HFF-Myc (cell line): ENCODE data around the gene MFSD6.

Source experiments
- DNase-seq: peaks from one replicate; pipeline ENCODE4 v3.0.0-alpha.2; 2011; ENCODE audit warnings: low read depth; ENCODE audit errors: extremely low read depth
- H3K4me3 ChIP-seq: replicated peaks from 2 replicates; pipeline ENCODE4 v1.5.1; 2011; ENCODE audit warnings: low read depth, mild to moderate bottlenecking, control low read depth, low read length
- TF ChIP-seq, protein P1 (sequence below): IDR thresholded peaks from 2 replicates; pipeline ENCODE4 v1.5.1; 2012; ENCODE audit warnings: mild to moderate bottlenecking, low read depth, low read length, control low read depth; ENCODE audit errors: missing control alignments

Gene MFSD6

DNA sequence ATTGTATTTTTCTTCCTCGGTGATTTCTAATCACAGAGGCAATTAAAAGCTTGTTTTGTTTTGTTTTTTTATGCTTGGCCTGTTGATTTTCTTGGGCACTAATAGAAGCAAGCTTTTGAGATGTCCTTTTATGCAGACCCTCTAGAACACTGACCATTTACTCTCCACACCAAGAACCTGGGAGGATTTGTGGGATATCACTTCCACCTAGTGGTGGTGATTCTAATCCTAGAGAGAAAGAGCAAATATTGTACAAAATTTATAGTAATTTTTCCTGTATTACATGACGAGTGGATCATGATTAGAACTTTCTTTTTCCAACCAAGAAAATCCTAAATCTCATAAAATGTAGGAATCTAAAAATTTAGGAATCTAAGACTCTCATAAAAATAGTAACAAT, 102.9 kb downstream of the MFSD6 start:
- no peak for DNase-seq
- TF ChIP-seq, protein P1, sequence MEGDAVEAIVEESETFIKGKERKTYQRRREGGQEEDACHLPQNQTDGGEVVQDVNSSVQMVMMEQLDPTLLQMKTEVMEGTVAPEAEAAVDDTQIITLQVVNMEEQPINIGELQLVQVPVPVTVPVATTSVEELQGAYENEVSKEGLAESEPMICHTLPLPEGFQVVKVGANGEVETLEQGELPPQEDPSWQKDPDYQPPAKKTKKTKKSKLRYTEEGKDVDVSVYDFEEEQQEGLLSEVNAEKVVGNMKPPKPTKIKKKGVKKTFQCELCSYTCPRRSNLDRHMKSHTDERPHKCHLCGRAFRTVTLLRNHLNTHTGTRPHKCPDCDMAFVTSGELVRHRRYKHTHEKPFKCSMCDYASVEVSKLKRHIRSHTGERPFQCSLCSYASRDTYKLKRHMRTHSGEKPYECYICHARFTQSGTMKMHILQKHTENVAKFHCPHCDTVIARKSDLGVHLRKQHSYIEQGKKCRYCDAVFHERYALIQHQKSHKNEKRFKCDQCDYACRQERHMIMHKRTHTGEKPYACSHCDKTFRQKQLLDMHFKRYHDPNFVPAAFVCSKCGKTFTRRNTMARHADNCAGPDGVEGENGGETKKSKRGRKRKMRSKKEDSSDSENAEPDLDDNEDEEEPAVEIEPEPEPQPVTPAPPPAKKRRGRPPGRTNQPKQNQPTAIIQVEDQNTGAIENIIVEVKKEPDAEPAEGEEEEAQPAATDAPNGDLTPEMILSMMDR = peak; percentile 33

GRCh38 chr2:190512539-190513095, 104.5 kb downstream of the MFSD6 start:
- H3K4me3 ChIP-seq = no peak overlapping the region
- no peak for DNase-seq
- TF ChIP-seq, protein P1 = no peak

More for the DNA sequence above, 102.9 kb downstream of the MFSD6 start:
- H3K4me3 ChIP-seq = no peak overlapping the region

- no peak overlapping the region for H3K4me3 ChIP-seq
- no peak for DNase-seq
- TF ChIP-seq, protein P1 = no peak
These were observed 105.7 kb downstream of the MFSD6 start for GRCh38 chr2:190513877-190514276.

GRCh38 chr2:190514676-190515075, 106.5 kb downstream of the MFSD6 start:
- no peak for DNase-seq
- no peak overlapping the region for H3K4me3 ChIP-seq
- TF ChIP-seq, protein P1 = no peak

DNA sequence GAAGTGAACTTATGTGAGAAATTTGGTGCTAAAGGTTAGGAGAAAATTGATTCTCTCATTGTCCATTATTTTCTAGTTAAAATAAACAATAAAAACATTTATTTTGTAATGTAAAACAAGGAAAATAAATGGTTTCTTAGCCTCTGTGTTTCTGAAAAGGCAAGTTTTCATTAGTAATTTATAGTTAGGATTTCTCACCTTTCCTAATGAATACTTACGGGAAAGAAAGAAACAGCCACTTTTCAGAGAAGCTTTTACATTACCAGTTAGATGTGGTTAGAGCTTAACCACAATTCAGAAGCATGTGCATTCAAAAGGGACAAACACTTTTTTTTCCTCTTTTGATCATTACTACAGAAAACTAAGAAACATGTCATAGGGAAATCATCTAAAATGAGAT, 107.5 kb downstream of the MFSD6 start:
- H3K4me3 ChIP-seq = no peak overlapping the region
- TF ChIP-seq, protein P1 = no peak
- no peak for DNase-seq

DNA sequence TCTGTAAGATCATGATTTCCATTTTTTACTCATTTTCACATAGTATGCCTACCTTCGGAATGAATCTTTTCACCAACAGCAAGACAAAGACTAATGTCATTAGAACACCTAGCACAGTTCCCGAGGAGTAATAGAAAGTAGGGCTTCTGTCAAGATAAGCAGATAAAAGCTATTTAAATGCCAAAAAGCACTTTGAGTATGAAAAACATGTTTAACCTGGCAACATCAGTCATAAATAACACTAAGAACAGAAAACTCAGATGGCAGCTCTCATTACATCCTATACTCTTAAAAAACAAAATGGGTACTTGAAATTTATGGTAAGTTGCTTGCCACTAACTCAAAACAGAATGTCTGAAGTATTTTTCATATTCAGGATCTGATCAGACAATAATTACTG, 109.3 kb downstream of the MFSD6 start:
- no peak for DNase-seq
- no peak overlapping the region for H3K4me3 ChIP-seq
- TF ChIP-seq, protein P1 = no peak
